ENCODE data around the gene KCNK3. TPM values are rescaled to one million over a fixed set of nuclear protein-coding genes. Genes with fewer than 3 reads are reported as not detected.
A peak's percentile ranks its signal among the peaks of the same experiment; 100 is the strongest.

Gene KCNK3
- total and polyA plus RNA-seq, 2 of the 13 experiments (the other 11 are each of a cell fraction or from before 2014, with no cell fraction given) = not detected

DNA sequence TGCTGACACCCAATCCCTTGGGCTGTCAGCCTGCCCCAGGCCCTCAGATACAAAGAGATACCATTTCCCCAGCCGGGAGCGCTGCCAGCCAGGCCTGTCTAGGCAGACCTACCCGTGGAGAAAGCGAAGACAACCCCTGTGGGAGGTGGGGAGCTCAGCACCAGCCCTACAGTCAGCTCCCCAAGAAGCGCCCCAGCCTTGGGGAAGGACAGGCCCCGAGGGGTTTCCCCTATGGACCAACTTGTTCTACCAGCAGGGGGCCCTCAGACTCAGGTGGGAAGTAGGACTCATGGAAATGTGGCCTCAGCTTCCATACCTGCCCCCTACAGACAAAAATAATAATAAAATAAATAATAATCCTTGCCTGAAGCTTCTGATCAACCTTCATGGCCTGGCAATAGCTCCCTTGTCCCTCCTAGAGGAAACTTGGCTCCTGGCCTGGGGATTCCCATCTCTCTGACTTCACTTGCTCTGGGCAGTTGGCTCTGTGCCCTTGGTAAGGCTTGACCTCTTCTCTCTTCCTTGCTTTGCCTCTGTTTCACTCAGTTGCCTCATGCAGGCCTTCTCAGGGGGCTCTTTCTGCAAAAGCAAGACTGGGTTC lies 78.6 kb downstream of the KCNK3 start:
- BruUV-seq (replicated peaks) = no TSS peak
- CTCF ChIA-PET (ENCODE audit: low intra/inter-chr PET ratio, low total read pairs) = interaction anchor here (1.4 kb wide), 1 partner anchor 26 kb away, joined by 4 read pairs; no protein-coding TSS in a partner anchor
- Histone ChIP-seq H3K4me2 (ENCODE audit: low read depth, low read length) (no peak overlapping the region), H3K9ac (ENCODE audit: insufficient read depth, low read depth, low read length) (no peak overlapping the region), H3K79me2 (ENCODE audit: insufficient read depth, low read length) (peaks cover 11% of the 10 kb centered on the region), H4K20me1 (ENCODE audit: insufficient read depth, low read length) (peaks cover 3% of the 10 kb centered on the region; the same call in 1 of the 2 replicates), H3K9me3 (ENCODE audit: low read length) (no peaks in the 10 kb centered on the region), H3K4me1 (ENCODE audit: insufficient read depth, low read length) (peaks cover 28% of the 10 kb centered on the region), H3K4me3 (replicated peaks in 1 of 3; ENCODE audit: insufficient read depth in 1 of 3, low read depth in 2 of 3, low read length in 3 of 3) (no peak overlapping the region), H3K36me3 (replicated peaks in 1 of 2; ENCODE audit: control insufficient read depth in 1 of 2, insufficient read depth in 2 of 2, low read length in 2 of 2) (peaks cover 13 to 22% of the 10 kb centered on the region in 2 experiments; a peak in 4 of 5 replicates), H3K27ac (ENCODE audit: extremely low read length, insufficient read depth, low read length) (no peak overlapping the region), H3K27me3 (ENCODE audit: control insufficient read depth in 1 of 2, insufficient read depth in 2 of 2, low read length in 2 of 2) (no peaks in the 10 kb centered on the region), H2AFZ (ENCODE audit: low read length) (no peak overlapping the region)
- POLR2A ChIA-PET = interaction anchor here (1.0 kb wide), 1 partner anchor 12 kb away, joined by 5 read pairs; no protein-coding TSS in a partner anchor
- ATAC-seq (peak; percentile 71), DNase-seq (ENCODE audit: low spot score) (peak; percentile 62), FAIRE-seq (no peak)
- intact Hi-C loops (cut with micrococcal nuclease; ENCODE audit: unreplicated experiment) (no loop called here), in situ Hi-C loops (cut with HindIII; ENCODE audit: extremely low pct_ligation_motif_present, low pct_unique_long_range_greater_than_20kb) (no loop called here)
- 84% methylated on average over 6 of the region's 6 CpGs for WGBS (ENCODE audit: low lambda C conversion rate)
- no peak for TF ChIP-seq RFX1 (IDR thresholded peaks at IDR 0.05)
- TF ChIP-seq PBX2 (CRISPR knock-in tag; IDR thresholded peaks at IDR 0.05) = no peak
- TF ChIP-seq NFKB2 (CRISPR knock-in tag; IDR thresholded peaks at IDR 0.05; ENCODE audit: borderline replicate concordance) = no peak
- no peak for TF ChIP-seq SNAI1 (CRISPR knock-in tag; IDR thresholded peaks at IDR 0.05; ENCODE audit: borderline replicate concordance)
- no peak for TF ChIP-seq ZNF143 (CRISPR knock-in tag; IDR thresholded peaks at IDR 0.05)
- no peak for TF ChIP-seq RXRB (CRISPR knock-in tag; IDR thresholded peaks at IDR 0.05; ENCODE audit: borderline replicate concordance)
- no peak for TF ChIP-seq TEAD2 (CRISPR knock-in tag; IDR thresholded peaks at IDR 0.05)
- no peak for TF ChIP-seq PCBP1 (IDR thresholded peaks at IDR 0.05; ENCODE audit: borderline replicate concordance, low read depth, low read length)
- TF ChIP-seq STAG1 (CRISPR knock-in tag; IDR thresholded peaks at IDR 0.05) = peak; percentile 30
- no peak for TF ChIP-seq ZNF781 (CRISPR knock-in tag; IDR thresholded peaks at IDR 0.05; ENCODE audit: borderline replicate concordance, not compliant biosample characterization)
- TF ChIP-seq, protein P1, sequence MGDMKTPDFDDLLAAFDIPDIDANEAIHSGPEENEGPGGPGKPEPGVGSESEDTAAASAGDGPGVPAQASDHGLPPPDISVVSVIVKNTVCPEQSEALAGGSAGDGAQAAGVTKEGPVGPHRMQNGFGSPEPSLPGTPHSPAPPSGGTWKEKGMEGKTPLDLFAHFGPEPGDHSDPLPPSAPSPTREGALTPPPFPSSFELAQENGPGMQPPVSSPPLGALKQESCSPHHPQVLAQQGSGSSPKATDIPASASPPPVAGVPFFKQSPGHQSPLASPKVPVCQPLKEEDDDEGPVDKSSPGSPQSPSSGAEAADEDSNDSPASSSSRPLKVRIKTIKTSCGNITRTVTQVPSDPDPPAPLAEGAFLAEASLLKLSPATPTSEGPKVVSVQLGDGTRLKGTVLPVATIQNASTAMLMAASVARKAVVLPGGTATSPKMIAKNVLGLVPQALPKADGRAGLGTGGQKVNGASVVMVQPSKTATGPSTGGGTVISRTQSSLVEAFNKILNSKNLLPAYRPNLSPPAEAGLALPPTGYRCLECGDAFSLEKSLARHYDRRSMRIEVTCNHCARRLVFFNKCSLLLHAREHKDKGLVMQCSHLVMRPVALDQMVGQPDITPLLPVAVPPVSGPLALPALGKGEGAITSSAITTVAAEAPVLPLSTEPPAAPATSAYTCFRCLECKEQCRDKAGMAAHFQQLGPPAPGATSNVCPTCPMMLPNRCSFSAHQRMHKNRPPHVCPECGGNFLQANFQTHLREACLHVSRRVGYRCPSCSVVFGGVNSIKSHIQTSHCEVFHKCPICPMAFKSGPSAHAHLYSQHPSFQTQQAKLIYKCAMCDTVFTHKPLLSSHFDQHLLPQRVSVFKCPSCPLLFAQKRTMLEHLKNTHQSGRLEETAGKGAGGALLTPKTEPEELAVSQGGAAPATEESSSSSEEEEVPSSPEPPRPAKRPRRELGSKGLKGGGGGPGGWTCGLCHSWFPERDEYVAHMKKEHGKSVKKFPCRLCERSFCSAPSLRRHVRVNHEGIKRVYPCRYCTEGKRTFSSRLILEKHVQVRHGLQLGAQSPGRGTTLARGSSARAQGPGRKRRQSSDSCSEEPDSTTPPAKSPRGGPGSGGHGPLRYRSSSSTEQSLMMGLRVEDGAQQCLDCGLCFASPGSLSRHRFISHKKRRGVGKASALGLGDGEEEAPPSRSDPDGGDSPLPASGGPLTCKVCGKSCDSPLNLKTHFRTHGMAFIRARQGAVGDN (CRISPR knock-in tag; IDR thresholded peaks at IDR 0.05) = peak; percentile 14; the same call in 1 of the 2 replicates
- TF ChIP-seq RAD21 (CRISPR knock-in tag; IDR thresholded peaks at IDR 0.05) = 0 out of 2 replicates have a peak, but pooled peaks have one; percentile 27
- no peak for TF ChIP-seq ZNF598 (CRISPR knock-in tag; IDR thresholded peaks at IDR 0.05; ENCODE audit: borderline replicate concordance)
- TF ChIP-seq XRCC5 (optimal IDR thresholded peaks at IDR 0.05; ENCODE audit: low read length) = peak; percentile 57
- no peak for TF ChIP-seq ZNF251 (CRISPR knock-in tag; IDR thresholded peaks at IDR 0.05)
- TF ChIP-seq AGO1 (IDR thresholded peaks at IDR 0.05; ENCODE audit: low read depth, low read length, poor library complexity, severe bottlenecking) = no peak
- no peak for TF ChIP-seq ZNF839 (CRISPR knock-in tag; IDR thresholded peaks at IDR 0.05; ENCODE audit: borderline replicate concordance)
- TF ChIP-seq, protein P2, sequence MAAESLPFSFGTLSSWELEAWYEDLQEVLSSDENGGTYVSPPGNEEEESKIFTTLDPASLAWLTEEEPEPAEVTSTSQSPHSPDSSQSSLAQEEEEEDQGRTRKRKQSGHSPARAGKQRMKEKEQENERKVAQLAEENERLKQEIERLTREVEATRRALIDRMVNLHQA (CRISPR knock-in tag; IDR thresholded peaks at IDR 0.05) = no peak
- TF ChIP-seq ZNF232 (CRISPR knock-in tag; IDR thresholded peaks at IDR 0.05; ENCODE audit: borderline replicate concordance) = peak; percentile 37; the same call in 1 of the 2 replicates

All from HepG2 (cell line).